SK-N-SH treated with all-trans-retinoic acid at 6 μM for 48 hours (cell line): ENCODE results near the gene S100P.

Experiments used
- ATAC-seq: fragments of 200-7000 bp; cut with Tn5 transposase; 3 replicates; pipeline ENCODE4 v1.9.1; 2020; ENCODE audit warnings: mild to moderate bottlenecking, moderate library complexity
- ARNTL ChIP-seq: fragments of 450-650 bp; formaldehyde crosslinking; IDR thresholded peaks from 2 replicates; pipeline ENCODE4 v1.5.0; 2020; ENCODE audit warnings: low read depth, mild to moderate bottlenecking, moderate library complexity, borderline replicate concordance
- BACH2 ChIP-seq: fragments of 250-450 bp; sonication (Bioruptor Pico); IDR thresholded peaks from 2 replicates; pipeline ENCODE4 v1.9.0; 2021; ENCODE audit warnings: mild to moderate bottlenecking, borderline replicate concordance
- CREB5 ChIP-seq: fragments of 250-450 bp; sonication (Bioruptor Pico); IDR thresholded peaks from 2 replicates; pipeline ENCODE4 v1.5.1; 2020; ENCODE audit warnings: low read depth, mild to moderate bottlenecking, moderate library complexity
- CSDC2 ChIP-seq: fragments of 250-450 bp; sonication (Bioruptor Pico); IDR thresholded peaks from 2 replicates; pipeline ENCODE4 v1.5.0; 2020; ENCODE audit warnings: mild to moderate bottlenecking, moderate library complexity
- CSRNP3 ChIP-seq: fragments of 250-450 bp; sonication (Bioruptor Pico); IDR thresholded peaks from 2 replicates; pipeline ENCODE4 v1.5.1; 2021; ENCODE audit warnings: mild to moderate bottlenecking, moderate library complexity
- ESRRG ChIP-seq: fragments of 250-450 bp; sonication (Bioruptor Pico); IDR thresholded peaks from 2 replicates; pipeline ENCODE4 v1.6.1; 2021; ENCODE audit warnings: mild to moderate bottlenecking
- GLIS3 ChIP-seq: fragments of 250-450 bp; sonication (Bioruptor Pico); IDR thresholded peaks from 2 replicates; pipeline ENCODE4 v1.5.0; 2020; ENCODE audit warnings: mild to moderate bottlenecking, moderate library complexity
- ISL1 ChIP-seq: fragments of 250-450 bp; sonication (Bioruptor Pico); IDR thresholded peaks from 2 replicates; pipeline ENCODE4 v2.1.2; 2022; ENCODE audit warnings: mild to moderate bottlenecking, moderate library complexity
- OSR1 ChIP-seq: fragments of 250-450 bp; sonication (Bioruptor Pico); IDR thresholded peaks from 2 replicates; pipeline ENCODE4 v1.8.0; 2022; ENCODE audit warnings: moderate library complexity, mild to moderate bottlenecking, inconsistent platforms
- PATZ1 ChIP-seq: fragments of 250-450 bp; sonication (Bioruptor Pico); IDR thresholded peaks from 2 replicates; pipeline ENCODE4 v1.8.0; 2020; ENCODE audit warnings: mild to moderate bottlenecking, moderate library complexity, borderline replicate concordance
- POU6F1 ChIP-seq: fragments of 250-450 bp; sonication (Bioruptor Pico); IDR thresholded peaks from 2 replicates; pipeline ENCODE4 v1.8.0; 2021; ENCODE audit warnings: low read depth, mild to moderate bottlenecking, moderate library complexity, borderline replicate concordance
- PPARA ChIP-seq: fragments of 250-450 bp; sonication (Bioruptor Pico); IDR thresholded peaks from 2 replicates; pipeline ENCODE4 v1.5.0; 2020; ENCODE audit warnings: mild to moderate bottlenecking, borderline replicate concordance
- RARB ChIP-seq: fragments of 250-450 bp; sonication (Bioruptor Pico); IDR thresholded peaks from 2 replicates; pipeline ENCODE4 v1.8.0; 2021; ENCODE audit warnings: mild to moderate bottlenecking, moderate library complexity
- SNAI2 ChIP-seq: fragments of 250-450 bp; sonication (Bioruptor Pico); IDR thresholded peaks from 2 replicates; pipeline ENCODE4 v1.5.0; 2020; ENCODE audit warnings: mild to moderate bottlenecking, moderate library complexity
- TCF4 ChIP-seq: fragments of 250-450 bp; sonication (Bioruptor Pico); IDR thresholded peaks from 2 replicates; pipeline ENCODE4 v1.8.0; 2021; ENCODE audit warnings: mild to moderate bottlenecking, moderate library complexity, borderline replicate concordance
- TSHZ2 ChIP-seq: fragments of 250-450 bp; sonication (Bioruptor Pico); IDR thresholded peaks from 2 replicates; pipeline ENCODE4 v1.5.0; 2020; ENCODE audit warnings: mild to moderate bottlenecking, moderate library complexity
- ZC3H10 ChIP-seq: fragments of 250-450 bp; sonication (Bioruptor Pico); IDR thresholded peaks from 2 replicates; pipeline ENCODE4 v1.5.1; 2021; ENCODE audit warnings: mild to moderate bottlenecking, moderate library complexity
- ZFP3 ChIP-seq: fragments of 250-450 bp; sonication (Bioruptor Pico); IDR thresholded peaks from 2 replicates; pipeline ENCODE4 v1.5.0; 2020; ENCODE audit warnings: mild to moderate bottlenecking, moderate library complexity
- ZFP30 ChIP-seq: fragments of 450-650 bp; formaldehyde crosslinking; IDR thresholded peaks from 2 replicates; pipeline ENCODE4 v1.5.0; 2022; ENCODE audit warnings: mild to moderate bottlenecking, moderate library complexity
- ZNF565 ChIP-seq: fragments of 450-650 bp; formaldehyde crosslinking; conservative IDR thresholded peaks from 2 replicates; pipeline ENCODE4 v1.5.0; 2020; ENCODE audit warnings: low read depth, mild to moderate bottlenecking, moderate library complexity
- ZNF70 ChIP-seq: fragments of 450-650 bp; formaldehyde crosslinking; IDR thresholded peaks from 2 replicates; pipeline ENCODE4 v1.5.0; 2020; ENCODE audit warnings: mild to moderate bottlenecking, moderate library complexity
- ZNF8 ChIP-seq: fragments of 450-650 bp; formaldehyde crosslinking; IDR thresholded peaks from 2 replicates; pipeline ENCODE4 v1.5.0; 2020; ENCODE audit warnings: mild to moderate bottlenecking, moderate library complexity

The S100P gene

GRCh38 chr4:6699903-6700302 is 6.2 kb downstream of the S100P start (continued):
- TF ChIP-seq POU6F1 (CRISPR knock-in tag) (no peak), PATZ1 (CRISPR knock-in tag) (no peak), ZNF565 (CRISPR knock-in tag) (no peak), RARB (no peak), PPARA (CRISPR knock-in tag) (no peak), CSRNP3 (no peak), TCF4 (CRISPR knock-in tag) (no peak)

- TF ChIP-seq ZC3H10 (no peak), ESRRG (no peak), ISL1 (CRISPR knock-in tag) (no peak), OSR1 (no peak), ZFP3 (CRISPR knock-in tag) (no peak), ARNTL (no peak), CSDC2 (no peak), PATZ1 (CRISPR knock-in tag) (no peak), BACH2 (CRISPR knock-in tag) (no peak), ZNF565 (CRISPR knock-in tag) (no peak), ZNF70 (CRISPR knock-in tag) (no peak)
- TF ChIP-seq, all 23 proteins: peak for 0
Observed at GRCh38 chr4:6701371-6701770, 7.7 kb downstream of the S100P start.

GRCh38 chr4:6702761-6703160 is 9.1 kb downstream of the S100P start:
- ATAC-seq, result no peak
- TF ChIP-seq ARNTL, result no peak
- TF ChIP-seq SNAI2, result no peak
- TF ChIP-seq CSRNP3, result no peak
- TF ChIP-seq GLIS3 (CRISPR knock-in tag), result no peak
- TF ChIP-seq ZFP30 (CRISPR knock-in tag), result no peak
- TF ChIP-seq BACH2 (CRISPR knock-in tag), result no peak
- TF ChIP-seq TSHZ2 (CRISPR knock-in tag), result no peak
- TF ChIP-seq CREB5 (CRISPR knock-in tag), result no peak
- TF ChIP-seq ZNF565 (CRISPR knock-in tag), result no peak
- no peak for TF ChIP-seq ZNF70 (CRISPR knock-in tag)
- no peak for TF ChIP-seq RARB
- no peak for TF ChIP-seq POU6F1 (CRISPR knock-in tag)
- no peak for TF ChIP-seq ZNF8 (CRISPR knock-in tag)

More at GRCh38 chr4:6701371-6701770, 7.7 kb downstream of the S100P start:
- ATAC-seq, result no peak
